Liver (tissue), 9 donors: ENCODE data around the gene PAMR1. TPM values are rescaled to one million over a fixed set of nuclear protein-coding genes. Genes with fewer than 3 reads are reported as not detected.

Experiments used
- DNase-seq: peaks from one replicate; pipeline ENCODE4 v3.0.0-alpha.2; 2017; ENCODE audit warnings: low spot score
- H3K27ac ChIP-seq, 2 donors: one replicate each; pipeline ENCODE4 v1.7.0; 2013; ENCODE audit warnings: inconsistent platforms in 2 of 2, low read length in 2 of 2, control low read depth in 1 of 2, low read depth in 1 of 2, mild to moderate bottlenecking in 1 of 2
- H3K27me3 ChIP-seq, 4 donors: one replicate each; pipeline versions ENCODE4 v1.6.1 to v1.7.0; 2013; ENCODE audit warnings: low read length in 3 of 4, inconsistent platforms in 1 of 4, mild to moderate bottlenecking in 1 of 4, moderate library complexity in 1 of 4; ENCODE audit not compliant: control insufficient read depth in 4 of 4, insufficient read depth in 4 of 4
- H3K36me3 ChIP-seq, 4 donors: one replicate each; pipeline versions ENCODE4 v1.6.1 to v1.7.0; 2013; ENCODE audit warnings: low read length in 3 of 4, mild to moderate bottlenecking in 3 of 4, low read depth in 1 of 4, moderate library complexity in 1 of 4; ENCODE audit not compliant: control insufficient read depth in 4 of 4, insufficient read depth in 3 of 4
- H3K4me1 ChIP-seq, 4 donors: one replicate each; pipeline versions ENCODE4 v1.6.1 to v1.7.0; 2013; ENCODE audit warnings: low read length in 3 of 4, mild to moderate bottlenecking in 3 of 4, moderate library complexity in 1 of 4; ENCODE audit not compliant: control insufficient read depth in 4 of 4, insufficient read depth in 4 of 4
- H3K4me3 ChIP-seq, 3 donors: one replicate each; pipeline versions ENCODE4 v1.6.1 to v1.7.0; 2013; ENCODE audit warnings: low read length in 3 of 3, control low read depth in 1 of 3, low read depth in 1 of 3, mild to moderate bottlenecking in 1 of 3
- H3K9ac ChIP-seq, 2 donors: one replicate each; pipeline ENCODE4 v1.7.0; 2013; ENCODE audit warnings: low read length in 2 of 2, mild to moderate bottlenecking in 2 of 2, moderate library complexity in 2 of 2, control low read depth in 1 of 2, low read depth in 1 of 2
- H3K9me3 ChIP-seq, 4 donors: one replicate each; pipeline versions ENCODE4 v1.6.1 to v1.7.0; 2013; ENCODE audit warnings: low read length in 3 of 4; ENCODE audit not compliant: control insufficient read depth in 4 of 4
- ATF3 ChIP-seq: IDR thresholded peaks from 2 replicates; pipeline ENCODE4 v1.6.1; 2016; ENCODE audit warnings: antibody characterized with exemption
- CTCF ChIP-seq: fragments of 150-350 bp; IDR thresholded peaks from 2 replicates; pipeline ENCODE4 v1.5.1; 2017; ENCODE audit warnings: improper control_type of control experiment, low read depth, low read length; ENCODE audit not compliant: missing input control
- EGR1 ChIP-seq, 2 donors: IDR thresholded peaks; 2 replicates each; pipeline ENCODE4 v1.6.1; 2016 to 2018; ENCODE audit warnings: antibody characterized with exemption in 2 of 2, low read depth in 2 of 2
- FOXA1 ChIP-seq: IDR thresholded peaks from 2 replicates; pipeline ENCODE4 v1.6.1; 2016; ENCODE audit warnings: antibody characterized with exemption
- FOXA2 ChIP-seq: IDR thresholded peaks from 2 replicates; pipeline ENCODE4 v1.6.1; 2016; ENCODE audit warnings: antibody characterized with exemption
- GABPA ChIP-seq, 2 donors: IDR thresholded peaks in 1 of 2; conservative IDR thresholded peaks in 1 of 2; 2 replicates each; pipeline ENCODE4 v1.6.1; 2016; ENCODE audit warnings: antibody characterized with exemption in 2 of 2, mild to moderate bottlenecking in 1 of 2, moderate library complexity in 1 of 2
- HNF4A ChIP-seq, 2 donors: conservative IDR thresholded peaks; 2 replicates each; pipeline ENCODE4 v1.6.1; 2016; ENCODE audit warnings: antibody characterized with exemption in 2 of 2, mild to moderate bottlenecking in 2 of 2
- HNF4G ChIP-seq: IDR thresholded peaks from 2 replicates; pipeline ENCODE4 v1.6.1; 2016; ENCODE audit warnings: antibody characterized with exemption
- JUND ChIP-seq, 2 donors: IDR thresholded peaks; 2 replicates each; pipeline ENCODE4 v1.6.1; 2016; ENCODE audit warnings: antibody characterized with exemption in 2 of 2
- MAX ChIP-seq: IDR thresholded peaks from 2 replicates; pipeline ENCODE4 v1.6.1; 2016; ENCODE audit warnings: antibody characterized with exemption
- NR2F2 ChIP-seq: IDR thresholded peaks from 2 replicates; pipeline ENCODE4 v1.6.1; 2016; ENCODE audit warnings: antibody characterized with exemption
- RAD21 ChIP-seq, 2 donors: IDR thresholded peaks; 2 replicates each; pipeline ENCODE4 v1.6.1; 2016; ENCODE audit warnings: antibody characterized with exemption in 2 of 2, mild to moderate bottlenecking in 2 of 2
- REST ChIP-seq: IDR thresholded peaks from 2 replicates; pipeline ENCODE4 v1.6.1; 2016; ENCODE audit warnings: antibody characterized with exemption, mild to moderate bottlenecking
- RXRA ChIP-seq, 2 donors: IDR thresholded peaks; 2 replicates each; pipeline ENCODE4 v1.6.1; 2017 to 2018; ENCODE audit warnings: antibody characterized with exemption in 2 of 2, mild to moderate bottlenecking in 1 of 2
- SP1 ChIP-seq: IDR thresholded peaks from 2 replicates; pipeline ENCODE4 v1.6.1; 2018; ENCODE audit warnings: antibody characterized with exemption, mild to moderate bottlenecking
- TAF1 ChIP-seq: conservative IDR thresholded peaks from 2 replicates; pipeline ENCODE4 v1.6.1; 2016; ENCODE audit warnings: antibody characterized with exemption, mild to moderate bottlenecking
- YY1 ChIP-seq: IDR thresholded peaks from 2 replicates; pipeline ENCODE4 v1.6.1; 2016; ENCODE audit warnings: antibody characterized with exemption, mild to moderate bottlenecking
- ZBTB33 ChIP-seq: IDR thresholded peaks from 2 replicates; pipeline ENCODE4 v1.6.1; 2016; ENCODE audit warnings: antibody characterized with exemption
- WGBS: extraction: QIAGEN DNeasy Blood & Tissue Kit; methylation state at CpG from one replicate; pipeline ENCODE4 v1.1.7; 2013; 5-methylcytosine and 5-hydroxymethylcytosine counted together
- polyA plus RNA-seq, 2 donors: library from polyadenylated mRNA; stranded (reverse) in 1 of 2; unstranded in 1 of 2; fragments of 200-250 nt in 1 of 2; fragments of >200 nt in 1 of 2; fragmentation: Nextera tagmentation in 1 of 2; extraction: Ambion mirVana in 1 of 2; gene quantifications; one replicate each; pipeline versions ENCODE4 v1.2.1 to v1.2.3, GENCODE V29; 2013 to 2015
- total RNA-seq, 2 donors: library from RNA; depleted of rRNA; stranded (reverse); fragments of >200 nt; gene quantifications; one replicate each; pipeline ENCODE4 v1.2.3, GENCODE V29; 2014
- donor health status: healthy.
- donor health status: healthy.
- donor health status: healthy.
- donor health status: healthy.
- donor health status: healthy.

PAMR1 gene
- total and polyA plus RNA-seq, 4 donors = 2.0 to 5.0 (median 2.8) TPM

DNA sequence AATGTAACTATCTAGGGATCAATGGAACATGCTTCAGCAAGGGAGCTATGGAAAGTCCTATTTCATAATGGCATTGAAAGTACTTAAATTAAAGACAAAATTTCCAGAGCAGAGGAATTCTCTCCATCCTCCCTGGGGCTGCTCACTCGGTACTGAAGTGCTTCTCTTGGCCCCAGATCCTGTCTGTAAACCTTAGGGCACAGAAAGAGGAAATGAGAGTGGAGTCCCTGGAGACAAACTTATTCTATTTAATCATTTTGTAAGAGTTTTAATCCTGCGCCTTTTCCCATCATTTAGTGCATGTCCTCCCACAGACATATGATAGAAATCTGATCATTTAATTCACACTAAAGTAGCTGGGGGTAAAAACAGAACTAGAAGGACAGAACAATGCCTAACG lies 20.9 kb upstream of the PAMR1 start:
- Histone ChIP-seq H3K9ac (no peak overlapping the region), H3K4me1 (no peaks in the 10 kb centered on the region), H3K27ac (no peak overlapping the region), H3K4me3 (no peak overlapping the region), H3K27me3 (peaks cover 0 to 2% (median 0%) of the 10 kb centered on the region in 4 donors), H3K36me3 (no peaks in the 10 kb centered on the region), H3K9me3 (no peaks in the 10 kb centered on the region)
- DNase-seq = no peak
- WGBS = 66% methylated on average over 3 of the region's 3 CpGs
- TF ChIP-seq RXRA (IDR thresholded peaks at IDR 0.05) (no peak), FOXA2 (no peak), ZBTB33 (no peak)

GRCh38 chr11:35545391-35546003 lies 20.1 kb upstream of the PAMR1 start:
- WGBS = 87% methylated on average over 9 of the region's 9 CpGs
- Histone ChIP-seq H3K4me1 (no peaks in the 10 kb centered on the region), H3K9ac (no peak overlapping the region), H3K4me3 (no peak overlapping the region), H3K27ac (no peak overlapping the region), H3K9me3 (no peaks in the 10 kb centered on the region), H3K36me3 (no peaks in the 10 kb centered on the region), H3K27me3 (peaks cover 0 to 2% (median 0%) of the 10 kb centered on the region in 4 donors)
- TF ChIP-seq FOXA2 (no peak), CTCF (no peak), SP1 (no peak), FOXA1 (no peak), ATF3 (no peak), JUND (IDR thresholded peaks at IDR 0.05) (no peak), MAX (no peak), EGR1 (IDR thresholded peaks at IDR 0.05; ENCODE audit: low read depth in 2 of 2) (no peak), HNF4G (no peak), TAF1 (no peak), REST (no peak), ZBTB33 (no peak), HNF4A (conservative IDR thresholded peaks at IDR 0.05) (no peak), GABPA (IDR thresholded peaks at IDR 0.05 in 1 of 2, conservative IDR thresholded peaks at IDR 0.05 in 1 of 2) (no peak), RXRA (IDR thresholded peaks at IDR 0.05) (no peak), NR2F2 (no peak), YY1 (no peak), RAD21 (IDR thresholded peaks at IDR 0.05) (no peak)
- no peak for DNase-seq
